Endothelial cell (in vitro differentiated cells): ENCODE data around the gene SIDT2. TPM values are rescaled to one million over a fixed set of nuclear protein-coding genes. Genes with fewer than 3 reads are reported as not detected.
A peak's percentile ranks its signal among the peaks of the same experiment; 100 is the strongest.
"Not testable (repeated sequence)": the region's sequence is repeated elsewhere in the genome, so short reads cannot be mapped to it uniquely, and the experiment has no call there.

Experiments used
- DNase-seq: peaks from one replicate; pipeline ENCODE4 v3.0.0; 2021; ENCODE audit warnings: low spot score
- H3K27ac Mint-ChIP-seq: one replicate; pipeline ENCODE4 v1.8.0; 2021; ENCODE audit warnings: mixed read lengths, inconsistent platforms; ENCODE audit not compliant: unreplicated experiment
- H3K27me3 Mint-ChIP-seq: one replicate; pipeline ENCODE4 v1.8.0; 2021; ENCODE audit warnings: mild to moderate bottlenecking, moderate library complexity, mixed read lengths, inconsistent platforms; ENCODE audit not compliant: unreplicated experiment
- H3K36me3 Mint-ChIP-seq: one replicate; pipeline ENCODE4 v1.8.0; 2021; ENCODE audit warnings: mild to moderate bottlenecking, low read depth, mixed read lengths, inconsistent platforms; ENCODE audit not compliant: unreplicated experiment
- H3K4me1 Mint-ChIP-seq: one replicate; pipeline ENCODE4 v1.8.0; 2021; ENCODE audit warnings: mild to moderate bottlenecking, mixed read lengths, inconsistent platforms; ENCODE audit not compliant: unreplicated experiment
- H3K4me3 Mint-ChIP-seq: one replicate; pipeline ENCODE4 v1.8.0; 2021; ENCODE audit warnings: mild to moderate bottlenecking, mixed read lengths, inconsistent platforms; ENCODE audit not compliant: unreplicated experiment
- H3K9me3 Mint-ChIP-seq: one replicate; pipeline ENCODE4 v1.8.0; 2021; ENCODE audit warnings: mixed read lengths, inconsistent platforms; ENCODE audit not compliant: unreplicated experiment
- CTCF ChIP-seq: fragments of 200-600 bp; sonication (generic); IDR thresholded peaks from one replicate; pipeline ENCODE4 v1.5.0; 2021; ENCODE audit warnings: antibody characterized with exemption; ENCODE audit not compliant: unreplicated experiment
- total RNA-seq: library from RNA; stranded (reverse); fragmentation: NEBNext Ultra II Directional; extraction: Animal tissue kit (Norgen Biotek cat#: 25700); gene quantifications from one replicate; pipeline ENCODE4 v1.2.1, GENCODE V29; 2021; ENCODE audit not compliant: unreplicated experiment

Gene SIDT2
- total RNA-seq, 1 donor from 2014 or later = 41.3 TPM

- Mint-ChIP-seq H3K36me3 (peaks cover 19% of the 10 kb centered on the region), H3K4me1 (peaks cover 24% of the 10 kb centered on the region), H3K4me3 (no peak overlapping the region), H3K27me3 (peaks cover 9% of the 10 kb centered on the region), H3K27ac (no peak overlapping the region), H3K9me3 (no peaks in the 10 kb centered on the region)
- no peak for DNase-seq
- TF ChIP-seq CTCF = no peak
Observed at GRCh38 chr11:117181586-117182550, 3.3 kb downstream of the SIDT2 start.

GRCh38 chr11:117182551-117182935 lies 4.0 kb downstream of the SIDT2 start:
- no peak overlapping the region for H3K4me3 Mint-ChIP-seq
- no peak for DNase-seq
- H3K9me3 Mint-ChIP-seq = no peaks in the 10 kb centered on the region
- no peak for TF ChIP-seq CTCF
- H3K27ac Mint-ChIP-seq = no peak overlapping the region
- H3K36me3 Mint-ChIP-seq = peaks cover 24% of the 10 kb centered on the region
- peaks cover 24% of the 10 kb centered on the region for H3K4me1 Mint-ChIP-seq
- peaks cover 11% of the 10 kb centered on the region for H3K27me3 Mint-ChIP-seq

GRCh38 chr11:117183178-117183577 lies 4.6 kb downstream of the SIDT2 start:
- H3K9me3 Mint-ChIP-seq = not testable (repeated sequence)

GRCh38 chr11:117183724-117184349 lies 5.3 kb downstream of the SIDT2 start:
- Mint-ChIP-seq H3K9me3 (no peaks in the 10 kb centered on the region), H3K4me3 (no peak overlapping the region), H3K27ac (no peak overlapping the region), H3K4me1 (peaks cover 18% of the 10 kb centered on the region), H3K27me3 (peaks cover 11% of the 10 kb centered on the region), H3K36me3 (peaks cover 24% of the 10 kb centered on the region)
- DNase-seq = no peak
- TF ChIP-seq CTCF = no peak

More at GRCh38 chr11:117183178-117183577, 4.6 kb downstream of the SIDT2 start:
- peaks cover 18% of the 10 kb centered on the region for H3K4me1 Mint-ChIP-seq
- not testable (repeated sequence) for H3K27ac Mint-ChIP-seq, DNase-seq, H3K4me3 Mint-ChIP-seq
- H3K36me3 Mint-ChIP-seq = peaks cover 24% of the 10 kb centered on the region
- H3K27me3 Mint-ChIP-seq = peaks cover 11% of the 10 kb centered on the region

- no peaks in the 10 kb centered on the region for H3K9me3 Mint-ChIP-seq
- H3K27ac Mint-ChIP-seq = no peak overlapping the region
- peaks cover 11% of the 10 kb centered on the region for H3K4me1 Mint-ChIP-seq
- peaks cover 12% of the 10 kb centered on the region for H3K27me3 Mint-ChIP-seq
- peak overlapping the region; percentile 67 for H3K4me3 Mint-ChIP-seq
- no peak for DNase-seq
- no peak for TF ChIP-seq CTCF
- peaks cover 28% of the 10 kb centered on the region for H3K36me3 Mint-ChIP-seq
Observed at GRCh38 chr11:117185736-117186430, 7.3 kb downstream of the SIDT2 start.
